ENCODE data around the gene NYAP1. TPM values are rescaled to one million over a fixed set of nuclear protein-coding genes. Genes with fewer than 3 reads are reported as not detected.

NYAP1 gene
- total RNA-seq (2022; extraction: Qiagen RNA extraction): 2.7 to 6.3 TPM (median 4.1 TPM) in 5 replicates

DNA sequence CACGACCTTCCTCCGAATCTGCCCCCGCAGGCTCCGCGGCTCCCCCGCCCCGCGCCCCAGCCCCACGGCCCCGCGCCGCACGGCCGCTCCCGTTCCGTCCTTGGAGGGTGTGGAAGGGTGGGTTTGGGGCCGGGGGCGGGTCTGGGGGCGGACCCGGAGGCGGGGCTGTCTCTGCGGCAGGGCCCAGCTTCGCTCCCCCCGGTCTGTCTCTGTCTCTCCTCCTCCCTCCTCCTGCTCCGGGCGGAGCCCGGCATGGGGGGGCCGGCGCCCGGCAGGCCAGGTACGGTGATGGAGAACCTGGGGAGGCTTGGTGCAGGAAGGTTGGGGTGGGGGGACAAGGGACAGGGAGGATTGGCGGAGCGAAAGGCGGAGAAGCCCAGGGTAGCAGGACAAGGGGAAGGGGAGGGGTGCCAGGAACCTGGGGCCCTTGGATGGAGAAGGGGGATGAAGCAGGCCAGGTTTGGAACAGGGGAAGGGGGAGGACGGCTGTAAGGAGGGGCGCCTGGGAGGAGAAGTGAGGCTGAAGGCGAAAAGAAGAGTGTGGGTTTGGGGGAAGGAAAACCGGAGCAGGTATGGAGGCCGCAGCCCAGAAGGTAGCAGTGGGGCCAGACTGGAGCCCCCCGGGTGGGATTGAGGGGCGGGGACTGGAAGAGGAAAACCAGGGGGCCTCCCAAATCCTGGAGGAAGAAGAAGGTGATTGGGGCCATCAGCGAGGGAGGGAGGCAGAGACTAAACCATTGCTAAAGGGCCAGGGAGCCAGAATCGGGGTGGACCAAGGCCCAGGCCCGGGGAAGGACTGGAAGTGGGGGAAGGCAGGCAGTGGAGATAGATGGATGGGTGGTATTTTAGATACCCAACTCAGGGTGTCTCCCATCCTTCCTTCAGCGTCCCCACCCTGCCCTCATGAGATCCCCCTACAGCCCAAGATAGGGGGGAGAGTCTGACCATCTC lies at the start of gene NYAP1:
NYAP1 (plus strand) TSS at position 206 of the 951 bp plus-strand sequence. CDS start 1,385 bp downstream, outside the sequence.

DNA sequence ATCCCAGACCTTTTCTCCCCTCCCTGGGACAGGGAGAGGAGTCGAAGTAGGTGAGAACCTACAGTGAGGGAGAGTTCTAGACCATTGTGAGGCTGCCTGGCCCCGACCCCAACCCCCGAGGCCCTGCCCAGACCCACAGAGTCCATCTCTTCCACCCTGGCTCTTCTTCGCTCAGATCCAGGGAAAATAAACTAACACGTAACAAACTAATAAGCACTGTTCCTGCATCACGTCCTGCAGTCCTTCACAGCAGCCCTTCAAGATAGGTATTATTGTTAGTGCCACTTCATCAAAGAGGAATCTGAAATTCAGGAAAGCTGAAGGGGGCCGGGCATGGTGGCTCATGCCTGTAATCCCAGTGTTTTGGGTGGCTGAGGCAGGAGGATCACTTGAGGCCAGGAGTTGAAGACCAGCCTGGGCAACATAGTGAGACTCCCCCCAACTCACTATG lies 19.5 kb upstream of the NYAP1 start, which contains the start of gene SPACDR:
SPACDR (minus strand) TSS at position 51 of the 451 bp plus-strand sequence. CDS start 235 bp downstream, outside the sequence.

DNA sequence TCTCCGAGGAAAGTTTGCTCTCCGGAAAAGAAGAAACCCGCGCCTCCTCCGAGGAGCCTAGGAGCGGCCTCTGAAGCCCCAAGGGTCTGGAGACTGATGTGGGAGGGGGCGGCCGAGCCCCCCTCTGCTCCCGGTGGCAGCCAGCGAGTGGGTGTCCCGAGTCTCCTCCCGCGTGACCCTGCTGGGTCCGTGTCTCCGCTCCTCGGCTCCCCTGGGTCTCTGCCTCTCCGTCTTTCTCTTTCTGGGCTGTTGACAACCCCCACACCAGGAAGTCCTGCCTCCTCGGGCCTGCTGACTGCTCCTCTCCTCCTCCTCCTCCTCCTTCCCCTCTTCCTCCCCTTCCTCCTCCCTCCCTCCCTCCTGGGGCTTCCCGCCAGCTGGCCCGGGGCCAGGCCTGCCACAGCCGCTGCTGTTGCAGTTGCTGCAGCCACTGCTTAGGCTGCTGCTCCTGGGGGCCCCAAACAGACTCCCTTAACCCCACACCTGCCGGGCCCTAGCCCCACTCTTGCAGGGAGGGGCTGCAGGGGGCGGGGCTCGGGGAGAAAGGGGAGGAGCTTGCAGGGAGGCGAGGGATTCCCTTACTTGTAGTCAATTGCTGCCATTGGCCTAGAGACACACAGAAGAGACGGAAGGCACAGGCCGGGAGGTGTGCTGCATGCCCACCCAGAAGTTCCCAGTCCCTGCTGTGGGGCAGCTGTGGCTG lies 4.6 kb upstream of the NYAP1 start, which contains the start of gene TSC22D4:
TSC22D4 (minus strand) TSS at position 257 of the 703 bp plus-strand sequence. CDS start 1,176 bp downstream, outside the sequence.

DNA sequence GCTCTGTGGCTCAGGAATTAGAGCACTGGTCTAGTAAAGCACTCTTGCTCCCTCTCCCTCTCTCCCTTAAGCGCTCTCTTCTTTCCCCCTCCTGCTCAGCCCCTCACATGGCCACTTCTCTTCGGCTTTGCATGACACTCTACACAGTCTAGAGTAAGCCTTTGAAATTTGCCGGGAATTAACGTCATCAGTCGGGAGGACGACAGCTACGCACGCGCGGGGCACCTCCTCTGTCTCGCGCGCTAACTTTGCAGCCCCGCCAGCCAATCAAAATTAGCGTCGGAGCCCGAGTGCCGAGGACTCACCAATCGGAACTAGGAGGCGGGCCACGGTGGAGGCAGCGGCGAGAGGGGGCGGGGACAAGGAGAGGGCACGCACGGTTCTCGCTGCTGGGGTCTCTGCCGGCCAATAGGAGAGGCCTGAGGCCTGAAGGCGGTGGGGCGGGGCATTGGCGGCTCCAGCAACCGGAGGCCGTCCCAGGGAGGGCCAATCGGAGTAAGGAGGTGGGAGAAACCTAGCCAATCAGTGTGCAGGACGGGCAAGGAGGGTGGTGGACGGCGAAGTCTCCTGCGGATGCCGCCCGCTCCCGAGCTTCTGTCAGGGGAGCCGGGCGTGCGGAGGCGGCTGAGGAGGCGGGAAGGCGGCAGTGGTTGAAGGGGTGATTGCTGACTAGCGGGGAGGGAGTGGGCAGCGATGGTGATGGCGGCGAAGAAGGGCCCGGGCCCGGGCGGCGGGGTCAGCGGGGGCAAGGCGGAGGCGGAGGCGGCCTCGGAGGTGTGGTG lies 55.1 kb downstream of the NYAP1 start, which contains the start of gene AGFG2:
AGFG2 (plus strand) TSS at position 550 of the 782 bp plus-strand sequence; CDS start at position 694, 144 bp downstream.

Other genes starting within 250 kb of the NYAP1 start
- not detected in 5 replicates for gene SPDYE3, start 176.2 kb upstream of the NYAP1 start, total RNA-seq (2022; extraction: Qiagen RNA extraction)
- gene PILRB, start 125.8 kb upstream of the NYAP1 start, total RNA-seq (2022; extraction: Qiagen RNA extraction): 21.1 to 37.1 TPM (median 26.3 TPM) in 5 replicates
- 4.1 to 6.3 TPM (median 4.4 TPM) in 5 replicates for gene PILRA, start 110.4 kb upstream of the NYAP1 start, total RNA-seq (2022; extraction: Qiagen RNA extraction)
- gene ZCWPW1, start 55.2 kb upstream of the NYAP1 start, total RNA-seq (2022; extraction: Qiagen RNA extraction): 0.85 to 1.9 TPM (median 1.3 TPM) in 5 replicates
- gene MEPCE, start 54.1 kb upstream of the NYAP1 start, total RNA-seq (2022; extraction: Qiagen RNA extraction): 38.4 to 47.7 TPM (median 42.2 TPM) in 5 replicates
- gene PPP1R35, start 47.4 kb upstream of the NYAP1 start, total RNA-seq (2022; extraction: Qiagen RNA extraction): 31.6 to 58.1 TPM (median 51.3 TPM) in 5 replicates
- 0.48 to 0.94 TPM (median 0.89 TPM) in 5 replicates for gene SPACDR, start 19.7 kb upstream of the NYAP1 start, total RNA-seq (2022; extraction: Qiagen RNA extraction)
- 43.7 to 57.5 TPM (median 54.5 TPM) in 5 replicates for gene TSC22D4, start 4.7 kb upstream of the NYAP1 start, total RNA-seq (2022; extraction: Qiagen RNA extraction)
- gene AGFG2, start 55.3 kb downstream of the NYAP1 start, total RNA-seq (2022; extraction: Qiagen RNA extraction): 26.8 to 45.2 TPM (median 37.4 TPM) in 5 replicates
- 0.34 to 0.60 TPM (median 0.53 TPM) in 4 of 5 replicates, not detected in the other for gene SAP25, start 90.0 kb downstream of the NYAP1 start, total RNA-seq (2022; extraction: Qiagen RNA extraction)
- gene LRCH4, start 102.2 kb downstream of the NYAP1 start, total RNA-seq (2022; extraction: Qiagen RNA extraction): 12.3 to 18.3 TPM (median 16.0 TPM) in 5 replicates
- gene FBXO24, start 102.4 kb downstream of the NYAP1 start, total RNA-seq (2022; extraction: Qiagen RNA extraction): 0.12 to 0.56 TPM (median 0.28 TPM) in 4 of 5 replicates, not detected in the other
- 7.7 to 12.2 TPM (median 8.8 TPM) in 5 replicates for gene PCOLCE, start 118.4 kb downstream of the NYAP1 start, total RNA-seq (2022; extraction: Qiagen RNA extraction)
- gene MOSPD3, start 128.6 kb downstream of the NYAP1 start, total RNA-seq (2022; extraction: Qiagen RNA extraction): 16.7 to 21.3 TPM (median 19.8 TPM) in 5 replicates
- gene TFR2, start 157.6 kb downstream of the NYAP1 start, total RNA-seq (2022; extraction: Qiagen RNA extraction): 1.7 to 3.0 TPM (median 2.7 TPM) in 5 replicates
- gene ACTL6B, start 172.5 kb downstream of the NYAP1 start, total RNA-seq (2022; extraction: Qiagen RNA extraction): not detected in 5 replicates
- gene GNB2, start 189.8 kb downstream of the NYAP1 start, total RNA-seq (2022; extraction: Qiagen RNA extraction): 164 to 260 TPM (median 253 TPM) in 5 replicates
- 11.8 to 23.5 TPM (median 18.2 TPM) in 5 replicates for gene GIGYF1, start 210.3 kb downstream of the NYAP1 start, total RNA-seq (2022; extraction: Qiagen RNA extraction)
- 69.2 to 97.1 TPM (median 91.2 TPM) in 5 replicates for gene POP7, start 222.2 kb downstream of the NYAP1 start, total RNA-seq (2022; extraction: Qiagen RNA extraction)
- gene EPO, start 236.5 kb downstream of the NYAP1 start, total RNA-seq (2022; extraction: Qiagen RNA extraction): 0.10 to 0.12 TPM in 2 of 5 replicates, not detected in the others
- not detected in 5 replicates for gene ZAN, start 249.7 kb downstream of the NYAP1 start, total RNA-seq (2022; extraction: Qiagen RNA extraction)